T1000 (cell line): ENCODE measurements around the gene ACTN4.

ENCODE experiments used
- DNase-seq: peaks from one replicate; lab custom pipeline; 2025; ENCODE audit warnings: mixed read lengths; lab: John Stamatoyannopoulos, UW

ACTN4 gene

GRCh38 chr19:38695832-38696728 lies 48.6 kb downstream of the ACTN4 start:
- no peak for DNase-seq

- DNase-seq: no peak
Measured at GRCh38 chr19:38696729-38697055, 49.2 kb downstream of the ACTN4 start.

GRCh38 chr19:38697197-38697596 lies 49.7 kb downstream of the ACTN4 start:
- no peak for DNase-seq

GRCh38 chr19:38697641-38698071 lies 50.2 kb downstream of the ACTN4 start:
- no peak for DNase-seq

GRCh38 chr19:38698225-38699026 lies 51.0 kb downstream of the ACTN4 start:
- no peak for DNase-seq

GRCh38 chr19:38699027-38699346 lies 51.5 kb downstream of the ACTN4 start:
- DNase-seq: no peak

GRCh38 chr19:38699647-38700349 lies 52.3 kb downstream of the ACTN4 start:
- no peak for DNase-seq

- no peak for DNase-seq
Measured at GRCh38 chr19:38700350-38700901, 53.0 kb downstream of the ACTN4 start.

- DNase-seq: no peak
Measured at GRCh38 chr19:38700902-38701454, 53.5 kb downstream of the ACTN4 start.

- DNase-seq: no peak
Measured at GRCh38 chr19:38701455-38702063, 54.1 kb downstream of the ACTN4 start.

- DNase-seq: no peak
Measured at GRCh38 chr19:38702278-38702677, 54.8 kb downstream of the ACTN4 start.

GRCh38 chr19:38703509-38703908 lies 56.1 kb downstream of the ACTN4 start:
- no peak for DNase-seq

GRCh38 chr19:38704488-38705026 lies 57.1 kb downstream of the ACTN4 start:
- DNase-seq: no peak

- DNase-seq: no peak
Measured at GRCh38 chr19:38705197-38706019, 58.0 kb downstream of the ACTN4 start.

GRCh38 chr19:38706792-38707511 lies 59.5 kb downstream of the ACTN4 start:
- no peak for DNase-seq

- DNase-seq: no peak
Measured at GRCh38 chr19:38707512-38708114, 60.2 kb downstream of the ACTN4 start.

GRCh38 chr19:38708413-38709024 lies 61.1 kb downstream of the ACTN4 start:
- no peak for DNase-seq

- no peak for DNase-seq
Measured at GRCh38 chr19:38709119-38709518, 61.7 kb downstream of the ACTN4 start.
